Neural progenitor cell (in vitro differentiated cells): ENCODE results near the gene TMEM205. TPM values are rescaled to one million over a fixed set of nuclear protein-coding genes. Genes with fewer than 3 reads are reported as not detected.

Source experiments
- DNase-seq: peaks from one replicate; pipeline ENCODE4 v3.0.0-alpha.2; 2016; ENCODE audit warnings: low spot score
- H2AFZ ChIP-seq: fragments of 200-600 bp; sonication (generic); replicated peaks from 2 replicates; pipeline ENCODE4 v1.6.1; 2016; ENCODE audit warnings: antibody characterized with exemption
- H3F3A ChIP-seq: fragments of 200-600 bp; sonication (generic); 2 replicates; pipeline ENCODE4 v1.6.1; 2016; ENCODE audit warnings: antibody characterized with exemption, low read depth
- H3K27ac ChIP-seq: fragments of 200-600 bp; sonication (generic); 2 replicates; pipeline ENCODE4 v1.5.1; 2016; ENCODE audit warnings: mild to moderate bottlenecking
- H3K27me3 ChIP-seq: fragments of 200-600 bp; sonication (generic); 2 replicates; pipeline ENCODE4 v1.6.1; 2016; ENCODE audit warnings: mild to moderate bottlenecking, moderate library complexity
- H3K36me3 ChIP-seq: fragments of 200-600 bp; sonication (generic); 2 replicates; pipeline ENCODE4 v1.5.1; 2016
- H3K4me1 ChIP-seq: fragments of 200-600 bp; sonication (generic); 2 replicates; pipeline ENCODE4 v1.6.1; 2016; ENCODE audit warnings: mixed run types
- H3K4me2 ChIP-seq: fragments of 200-600 bp; sonication (generic); 2 replicates; pipeline ENCODE4 v1.6.1; 2016
- H3K4me3 ChIP-seq: fragments of 200-600 bp; sonication (generic); 2 replicates; pipeline ENCODE4 v1.5.1; 2016
- H3K79me2 ChIP-seq: fragments of 200-600 bp; sonication (generic); 2 replicates; pipeline ENCODE4 v1.6.1; 2016; ENCODE audit warnings: low read depth
- H3K9ac ChIP-seq: fragments of 200-600 bp; sonication (generic); 2 replicates; pipeline ENCODE4 v1.6.1; 2016
- H3K9me3 ChIP-seq: fragments of 200-600 bp; sonication (generic); 2 replicates; pipeline ENCODE4 v1.5.1; 2016; ENCODE audit warnings: low read depth
- H4K20me1 ChIP-seq: fragments of 200-600 bp; sonication (generic); 2 replicates; pipeline ENCODE4 v1.6.1; 2016; ENCODE audit warnings: low read depth
- H3K27ac Mint-ChIP-seq: 3 replicates; pipeline ENCODE4 v1.8.0; 2021; ENCODE audit warnings: mixed read lengths
- H3K27me3 Mint-ChIP-seq: 2 replicates; pipeline ENCODE4 v1.8.0; 2022; ENCODE audit warnings: low read depth, mild to moderate bottlenecking, inconsistent platforms, moderate library complexity, mixed read lengths; ENCODE audit not compliant: insufficient read depth
- H3K36me3 Mint-ChIP-seq: 3 replicates; pipeline ENCODE4 v1.8.0; 2021; ENCODE audit warnings: mixed read lengths
- H3K4me1 Mint-ChIP-seq: 3 replicates; pipeline ENCODE4 v1.8.0; 2021; ENCODE audit warnings: mixed read lengths
- H3K4me3 Mint-ChIP-seq: 3 replicates; pipeline ENCODE4 v1.8.0; 2021; ENCODE audit warnings: mild to moderate bottlenecking, moderate library complexity, mixed read lengths
- H3K9me3 Mint-ChIP-seq: 3 replicates; pipeline ENCODE4 v1.8.0; 2020; ENCODE audit warnings: mixed read lengths
- EZH2 ChIP-seq: fragments of 200-600 bp; sonication (generic); IDR thresholded peaks from 2 replicates; pipeline ENCODE4 v1.6.1; 2017; ENCODE audit warnings: antibody characterized with exemption, mild to moderate bottlenecking, moderate library complexity
- EZH2phosphoT487 ChIP-seq: fragments of 200-600 bp; sonication (generic); IDR thresholded peaks from 2 replicates; pipeline ENCODE4 v1.6.1; 2017; ENCODE audit warnings: antibody characterized with exemption
- total RNA-seq: library from RNA; depleted of rRNA; stranded (reverse); fragments of >200 nt; gene quantifications from 2 replicates; pipeline ENCODE4 v1.2.3, GENCODE V29; 2015; ENCODE audit warnings: low replicate concordance
- TF ChIP-seq, protein P1 (sequence below): fragments of 200-600 bp; sonication (generic); IDR thresholded peaks from 2 replicates; pipeline ENCODE4 v1.5.1; 2017; ENCODE audit warnings: antibody characterized with exemption, mild to moderate bottlenecking

TMEM205 gene
- total RNA-seq, 1 donor from 2014 or later = 57.0 TPM

DNA sequence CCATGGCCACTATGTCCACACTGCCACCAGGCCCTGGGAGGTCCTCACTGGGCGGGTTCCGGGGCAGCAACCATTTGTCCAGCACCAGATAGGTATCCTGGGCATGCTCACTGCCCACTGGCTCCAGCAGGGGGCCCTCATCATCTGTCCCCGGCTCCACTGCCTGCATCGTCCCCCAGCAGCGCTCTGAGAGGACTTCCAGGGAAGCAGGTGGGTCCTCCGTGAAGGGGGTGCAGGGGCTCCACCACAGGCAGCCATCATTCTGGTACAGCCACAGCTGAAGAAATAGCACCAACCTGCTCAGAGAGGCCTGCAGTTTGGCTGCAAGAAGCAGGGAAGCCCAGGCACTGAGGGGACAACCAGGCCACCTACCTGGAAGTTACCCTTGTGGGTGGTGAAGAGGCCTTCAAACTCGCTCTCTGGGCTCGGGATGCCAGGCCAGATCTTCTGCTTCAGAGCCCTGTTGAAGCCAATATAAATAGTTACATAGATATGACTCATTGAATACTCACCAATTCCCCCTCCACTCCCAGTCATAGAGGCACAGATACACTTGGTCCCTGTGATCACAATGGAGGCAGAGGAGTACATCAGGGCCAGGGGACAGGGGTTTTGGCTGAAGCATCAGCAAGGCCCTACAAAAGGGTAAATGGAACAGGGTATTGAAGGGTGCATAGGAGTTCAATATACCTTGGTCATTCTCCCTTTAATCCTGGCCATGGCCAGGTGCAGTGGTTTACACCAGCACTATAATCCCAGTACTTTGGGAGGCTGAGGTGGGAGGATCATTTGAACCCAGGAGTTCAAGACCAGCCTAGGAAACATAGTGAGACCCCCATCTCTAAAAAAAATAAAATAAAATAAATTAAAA, 32.5 kb upstream of the TMEM205 start:
- Histone ChIP-seq H3K4me2 (no peak overlapping the region), H4K20me1 (peaks cover 20% of the 10 kb centered on the region), H3K4me1 (peaks cover 6% of the 10 kb centered on the region), H3K4me3 (no peak overlapping the region), H3K9ac (no peak overlapping the region), H3K36me3 (no peaks in the 10 kb centered on the region), H3K27ac (no peak overlapping the region), H3K9me3 (no peaks in the 10 kb centered on the region), H3K79me2 (no peaks in the 10 kb centered on the region), H2AFZ (no peak overlapping the region), H3K27me3 (peaks cover 18% of the 10 kb centered on the region), H3F3A (peaks cover 52% of the 10 kb centered on the region)
- H3K27ac Mint-ChIP-seq = no peak overlapping the region
- peaks cover 3% of the 10 kb centered on the region for H3K36me3 Mint-ChIP-seq
- H3K27me3 Mint-ChIP-seq = peaks cover 21% of the 10 kb centered on the region
- H3K9me3 Mint-ChIP-seq = no peaks in the 10 kb centered on the region
- peak overlapping the region; percentile 16 for H3K4me3 Mint-ChIP-seq
- peaks cover 29% of the 10 kb centered on the region for H3K4me1 Mint-ChIP-seq
- DNase-seq = peak; percentile 88
- TF ChIP-seq EZH2 = no peak
- TF ChIP-seq, protein P1, sequence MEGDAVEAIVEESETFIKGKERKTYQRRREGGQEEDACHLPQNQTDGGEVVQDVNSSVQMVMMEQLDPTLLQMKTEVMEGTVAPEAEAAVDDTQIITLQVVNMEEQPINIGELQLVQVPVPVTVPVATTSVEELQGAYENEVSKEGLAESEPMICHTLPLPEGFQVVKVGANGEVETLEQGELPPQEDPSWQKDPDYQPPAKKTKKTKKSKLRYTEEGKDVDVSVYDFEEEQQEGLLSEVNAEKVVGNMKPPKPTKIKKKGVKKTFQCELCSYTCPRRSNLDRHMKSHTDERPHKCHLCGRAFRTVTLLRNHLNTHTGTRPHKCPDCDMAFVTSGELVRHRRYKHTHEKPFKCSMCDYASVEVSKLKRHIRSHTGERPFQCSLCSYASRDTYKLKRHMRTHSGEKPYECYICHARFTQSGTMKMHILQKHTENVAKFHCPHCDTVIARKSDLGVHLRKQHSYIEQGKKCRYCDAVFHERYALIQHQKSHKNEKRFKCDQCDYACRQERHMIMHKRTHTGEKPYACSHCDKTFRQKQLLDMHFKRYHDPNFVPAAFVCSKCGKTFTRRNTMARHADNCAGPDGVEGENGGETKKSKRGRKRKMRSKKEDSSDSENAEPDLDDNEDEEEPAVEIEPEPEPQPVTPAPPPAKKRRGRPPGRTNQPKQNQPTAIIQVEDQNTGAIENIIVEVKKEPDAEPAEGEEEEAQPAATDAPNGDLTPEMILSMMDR = peak; percentile 69

DNA sequence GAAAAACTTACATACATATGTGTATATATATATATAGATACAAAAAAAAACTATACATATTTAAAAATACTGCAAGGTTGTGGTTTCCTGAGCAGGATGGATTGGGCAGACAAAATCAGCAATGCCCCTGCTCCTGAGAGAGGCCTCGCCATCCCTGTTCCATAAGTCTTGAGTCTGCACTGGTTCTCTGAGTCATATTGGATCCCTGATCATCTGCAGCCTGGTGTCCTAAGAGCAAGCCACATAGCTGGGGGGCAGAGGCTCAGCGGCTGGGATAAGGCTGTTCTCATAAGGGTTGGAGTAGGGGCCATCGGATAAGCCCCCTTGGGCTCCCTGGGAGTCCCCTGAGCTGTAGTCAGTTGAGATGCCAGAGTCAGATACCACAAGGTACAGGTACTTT, 31.7 kb upstream of the TMEM205 start:
- Mint-ChIP-seq H3K27ac (no peak overlapping the region), H3K9me3 (no peaks in the 10 kb centered on the region), H3K4me1 (peaks cover 34% of the 10 kb centered on the region), H3K4me3 (no peak overlapping the region), H3K27me3 (peaks cover 20% of the 10 kb centered on the region), H3K36me3 (peaks cover 3% of the 10 kb centered on the region)
- Histone ChIP-seq H3K79me2 (no peaks in the 10 kb centered on the region), H3F3A (peaks cover 49% of the 10 kb centered on the region), H3K4me3 (no peak overlapping the region), H3K9me3 (no peaks in the 10 kb centered on the region), H3K27ac (no peak overlapping the region), H3K9ac (no peak overlapping the region), H2AFZ (no peak overlapping the region), H3K4me2 (no peak overlapping the region), H4K20me1 (peaks cover 20% of the 10 kb centered on the region), H3K27me3 (peaks cover 10% of the 10 kb centered on the region), H3K4me1 (peaks cover 6% of the 10 kb centered on the region), H3K36me3 (no peaks in the 10 kb centered on the region)
- no peak for DNase-seq
- TF ChIP-seq, protein P1 = no peak
- TF ChIP-seq EZH2 (no peak), EZH2phosphoT487 (no peak)

DNA sequence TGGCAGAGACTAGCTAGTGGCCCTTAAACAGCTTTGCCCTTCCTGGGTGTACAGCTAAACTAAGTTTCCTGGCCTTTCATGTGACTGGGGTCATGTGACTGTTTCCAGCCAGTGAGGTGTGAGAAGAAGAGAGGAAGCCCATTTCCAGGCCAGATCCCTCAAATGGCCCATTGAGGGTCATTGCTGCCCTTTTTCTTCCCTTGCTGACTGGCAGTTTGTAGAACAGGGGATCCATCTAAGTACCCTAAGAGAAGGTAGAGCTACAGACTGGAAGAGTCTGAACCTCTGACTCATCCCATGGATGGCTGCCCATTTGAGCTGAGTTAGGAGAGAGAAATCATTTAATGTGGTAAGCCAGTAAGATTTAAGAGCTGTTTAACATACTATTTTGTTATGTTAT, 31.2 kb upstream of the TMEM205 start:
- Histone ChIP-seq H3K27me3 (peaks cover 5% of the 10 kb centered on the region), H3K27ac (no peak overlapping the region), H3K9me3 (no peaks in the 10 kb centered on the region), H4K20me1 (peaks cover 17% of the 10 kb centered on the region), H3K4me1 (peaks cover 6% of the 10 kb centered on the region), H3K79me2 (no peaks in the 10 kb centered on the region), H3K36me3 (no peaks in the 10 kb centered on the region), H3F3A (peaks cover 44% of the 10 kb centered on the region), H3K4me2 (no peak overlapping the region), H2AFZ (no peak overlapping the region), H3K4me3 (no peak overlapping the region), H3K9ac (no peak overlapping the region)
- no peaks in the 10 kb centered on the region for H3K9me3 Mint-ChIP-seq
- H3K27me3 Mint-ChIP-seq = peaks cover 15% of the 10 kb centered on the region
- no peak for DNase-seq
- H3K27ac Mint-ChIP-seq = no peak overlapping the region
- peaks cover 3% of the 10 kb centered on the region for H3K36me3 Mint-ChIP-seq
- peak overlapping the region; percentile 37 for H3K4me3 Mint-ChIP-seq
- peaks cover 32% of the 10 kb centered on the region for H3K4me1 Mint-ChIP-seq
- TF ChIP-seq EZH2phosphoT487 (no peak), EZH2 (no peak)
- TF ChIP-seq, protein P1 = no peak
